GM13977 (cell line): ENCODE data around the gene GTF2IRD2.
"Not testable (repeated sequence)": the region's sequence is repeated elsewhere in the genome, so short reads cannot be mapped to it uniquely, and the experiment has no call there.

Source experiments
- DNase-seq: peaks from one replicate; pipeline ENCODE4 v3.0.0; 2012; ENCODE audit warnings: low spot score
- in situ Hi-C: fragments of 300-500 bp; cut with MboI; formaldehyde crosslinking; loops from one replicate; pipeline ENCODE4 v1.12.0; 2022; ENCODE audit warnings: low sequenced_read_pairs, low pct_unique_long_range_greater_than_20kb, mixed read lengths, inconsistent platforms; ENCODE audit not compliant: unreplicated experiment

Gene GTF2IRD2

GRCh38 chr7:74850833-74851721 lies at the start of gene GTF2IRD2:
TSS of gene GTF2IRD2 (minus strand) at chr7:74851605. CDS start at chr7:74836378, 15,227 bp downstream.
- DNase-seq, in situ Hi-C loops: not testable (repeated sequence)

- in situ Hi-C loops, DNase-seq: not testable (repeated sequence)
These were observed 39.0 kb upstream of the GTF2IRD2 start for GRCh38 chr7:74890158-74891123.

DNA sequence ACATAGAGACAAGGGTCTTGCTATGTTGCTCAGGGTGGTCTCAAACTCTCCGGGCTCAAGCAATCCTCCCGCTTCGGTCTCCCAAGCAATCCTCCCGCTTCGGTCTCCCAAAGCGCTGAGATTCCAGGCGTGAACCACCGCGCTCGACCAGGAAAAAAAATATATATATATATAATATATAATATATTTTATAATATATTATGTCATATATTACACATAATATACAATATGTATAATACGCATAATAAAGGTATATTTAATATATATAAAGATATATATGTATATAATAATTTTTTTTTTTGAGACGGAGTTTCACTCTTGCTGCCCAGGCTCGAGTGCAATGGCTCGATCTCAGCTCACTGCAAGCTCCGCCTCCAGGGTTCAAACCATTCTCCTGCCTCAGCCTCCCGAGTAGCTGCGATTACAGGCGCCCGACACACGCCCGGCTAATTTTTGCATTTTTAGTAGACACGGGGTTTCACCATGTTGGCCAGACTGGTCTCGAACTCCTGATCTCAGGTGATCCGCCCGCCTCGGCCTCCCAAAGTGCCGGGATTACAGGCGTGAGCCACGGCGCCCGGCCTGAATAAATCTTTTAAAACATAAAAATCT lies 38.2 kb upstream of the GTF2IRD2 start:
- in situ Hi-C loops, DNase-seq: not testable (repeated sequence)

DNA sequence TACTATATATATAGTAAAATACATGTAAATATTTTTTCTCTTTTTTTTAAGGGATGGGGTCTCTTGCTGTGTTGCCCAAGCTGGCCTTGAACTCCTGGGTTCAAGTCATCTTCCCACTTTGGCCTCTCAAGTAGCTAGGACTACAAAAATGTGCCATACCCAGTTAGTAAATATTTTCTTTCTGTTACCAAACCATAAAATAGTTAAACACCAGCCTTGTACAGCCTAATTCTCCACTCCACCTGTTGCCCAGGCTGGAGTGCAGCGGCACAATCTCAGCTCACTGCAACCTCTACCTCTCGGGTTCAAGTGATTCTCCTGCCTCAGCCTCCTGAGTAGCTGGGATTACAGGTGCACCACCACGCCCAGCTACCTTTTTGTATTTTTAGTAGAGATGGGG lies 33.9 kb upstream of the GTF2IRD2 start:
- DNase-seq, in situ Hi-C loops: not testable (repeated sequence)

- in situ Hi-C loops, DNase-seq: not testable (repeated sequence)
These were observed 30.7 kb upstream of the GTF2IRD2 start for GRCh38 chr7:74882110-74882509.

DNA sequence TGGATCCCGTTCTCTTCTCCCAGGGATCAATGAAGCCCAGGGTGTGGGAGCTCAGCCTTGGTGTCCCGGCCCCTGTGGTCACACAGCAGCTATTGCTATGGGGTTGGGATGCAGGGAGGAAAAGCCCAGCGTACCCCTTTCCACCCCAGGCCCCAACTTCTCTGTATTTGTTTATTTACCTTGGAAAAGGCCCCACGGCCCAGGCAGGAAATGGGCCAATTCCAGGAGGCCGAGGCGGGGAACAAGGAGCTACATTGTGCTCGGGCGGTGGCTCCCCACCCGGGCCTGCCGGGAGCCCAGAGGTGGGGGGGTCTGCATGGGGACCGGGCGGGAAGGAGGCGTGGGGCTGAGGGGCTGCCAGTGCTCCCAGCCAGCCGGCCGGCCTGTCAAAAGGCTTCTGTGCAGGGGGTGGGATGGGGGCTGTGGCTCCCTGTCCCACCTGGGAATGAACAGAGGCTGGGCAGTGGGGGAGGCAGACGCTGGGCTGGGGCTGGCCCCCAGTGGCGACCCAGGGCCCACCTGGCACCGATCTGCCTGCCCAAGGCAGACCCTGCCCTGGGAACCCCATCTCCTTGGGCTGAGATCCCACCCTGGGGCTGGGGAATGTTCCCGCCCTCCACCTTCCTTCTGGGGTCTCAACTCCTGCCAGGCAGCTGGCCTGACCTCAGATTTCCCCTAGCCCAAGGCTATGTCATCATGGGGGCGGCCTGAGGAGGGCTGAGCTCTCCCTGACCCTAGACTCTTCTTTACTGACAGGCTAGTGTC lies 23.5 kb upstream of the GTF2IRD2 start:
- in situ Hi-C loops: not testable (repeated sequence)

GRCh38 chr7:74874104-74874747 lies 22.8 kb upstream of the GTF2IRD2 start:
- DNase-seq, in situ Hi-C loops: not testable (repeated sequence)

More for the DNA sequence above, 23.5 kb upstream of the GTF2IRD2 start:
- not testable (repeated sequence) for DNase-seq

DNA sequence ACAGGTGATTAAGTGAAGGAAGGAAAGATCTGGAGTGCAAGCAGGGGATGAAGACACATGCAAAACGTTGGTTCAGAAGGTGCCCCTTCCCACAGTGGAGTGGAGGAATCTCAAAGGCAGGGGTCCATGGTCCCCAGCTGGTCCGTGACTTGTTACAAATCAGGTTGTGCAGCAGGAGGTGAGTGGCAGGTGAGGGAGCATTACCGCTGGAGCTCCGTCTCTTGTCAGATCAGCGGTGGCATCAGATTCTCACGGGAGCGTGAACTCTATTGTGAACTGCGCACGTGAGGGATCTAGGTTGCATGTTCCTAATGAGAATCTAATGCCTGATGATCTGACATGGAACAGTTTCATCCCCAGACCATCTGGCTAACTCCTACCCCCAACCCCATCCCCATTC lies 21.1 kb upstream of the GTF2IRD2 start:
- DNase-seq, in situ Hi-C loops: not testable (repeated sequence)

- DNase-seq, in situ Hi-C loops: not testable (repeated sequence)
These were observed 14.4 kb upstream of the GTF2IRD2 start for GRCh38 chr7:74865777-74866176.

- in situ Hi-C loops, DNase-seq: not testable (repeated sequence)
These were observed 1.6 kb downstream of the GTF2IRD2 start for GRCh38 chr7:74849853-74850252.

DNA sequence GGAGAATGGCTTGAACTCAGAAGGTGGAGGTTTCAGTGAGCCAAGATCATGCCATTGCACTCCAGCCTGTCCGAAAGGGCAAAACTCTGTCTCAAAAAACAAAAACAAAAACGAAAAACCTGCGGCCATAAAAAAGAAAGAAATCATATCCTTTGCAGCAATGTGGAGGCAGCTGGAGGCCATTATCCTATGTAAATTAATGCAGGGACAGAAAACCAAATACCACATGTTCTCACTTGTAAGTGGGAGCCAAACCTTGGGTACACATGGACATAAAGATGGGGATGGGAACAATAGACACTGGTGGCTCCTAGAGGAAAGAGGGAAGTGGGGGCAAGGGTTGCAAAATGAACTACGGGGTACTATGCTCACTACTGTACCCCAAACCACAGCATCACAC lies 21.0 kb downstream of the GTF2IRD2 start:
- DNase-seq, in situ Hi-C loops: not testable (repeated sequence)

DNA sequence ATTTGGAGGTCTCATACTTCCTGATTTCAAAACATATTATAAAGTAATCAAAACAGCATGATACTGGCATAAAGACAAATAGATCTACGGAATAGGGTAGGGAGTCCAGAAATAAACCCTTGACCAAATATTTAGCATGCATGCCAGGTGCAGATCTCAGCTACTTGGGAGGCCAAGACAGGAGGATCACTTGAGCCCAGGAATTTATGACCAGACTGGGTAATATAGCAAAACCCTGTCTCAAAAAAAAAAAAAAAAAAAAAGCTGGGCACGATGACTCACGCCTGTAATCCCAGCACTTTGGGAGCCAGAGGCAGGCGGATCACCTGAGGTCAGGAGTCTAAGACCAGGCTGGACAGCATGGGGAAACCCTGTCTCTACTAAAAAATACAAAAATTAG lies 21.4 kb downstream of the GTF2IRD2 start:
- DNase-seq, in situ Hi-C loops: not testable (repeated sequence)

GRCh38 chr7:74821259-74821658 lies 30.1 kb downstream of the GTF2IRD2 start:
- DNase-seq, in situ Hi-C loops: not testable (repeated sequence)

- in situ Hi-C loops, DNase-seq: not testable (repeated sequence)
These were observed 31.1 kb downstream of the GTF2IRD2 start for GRCh38 chr7:74820146-74820805.

- in situ Hi-C loops, DNase-seq: not testable (repeated sequence)
These were observed 35.5 kb downstream of the GTF2IRD2 start for GRCh38 chr7:74815882-74816281.

- in situ Hi-C loops, DNase-seq: not testable (repeated sequence)
These were observed 52.8 kb downstream of the GTF2IRD2 start for GRCh38 chr7:74798644-74799043.
